ENCODE data around the gene CFAP99.

DNA sequence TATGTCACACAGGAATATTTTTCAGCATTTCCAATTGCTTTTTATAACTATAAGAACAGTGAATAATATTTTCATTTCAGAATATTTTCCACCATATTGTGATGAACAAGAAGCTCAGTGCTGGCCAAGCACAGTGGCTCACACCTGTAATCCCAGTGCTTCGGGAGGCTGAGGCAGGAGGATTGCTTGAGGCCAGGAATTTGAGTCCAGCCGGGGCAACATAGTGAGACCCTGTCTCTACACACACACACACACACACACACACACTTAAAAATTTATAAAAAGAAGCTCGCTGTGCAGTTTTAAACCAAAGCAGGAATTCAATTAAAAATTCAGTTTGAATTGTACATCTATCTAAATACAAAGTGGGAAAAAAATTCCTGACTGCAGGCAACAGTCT is 3.5 kb upstream of the CFAP99 start:
- TF ChIP-seq, protein P1, sequence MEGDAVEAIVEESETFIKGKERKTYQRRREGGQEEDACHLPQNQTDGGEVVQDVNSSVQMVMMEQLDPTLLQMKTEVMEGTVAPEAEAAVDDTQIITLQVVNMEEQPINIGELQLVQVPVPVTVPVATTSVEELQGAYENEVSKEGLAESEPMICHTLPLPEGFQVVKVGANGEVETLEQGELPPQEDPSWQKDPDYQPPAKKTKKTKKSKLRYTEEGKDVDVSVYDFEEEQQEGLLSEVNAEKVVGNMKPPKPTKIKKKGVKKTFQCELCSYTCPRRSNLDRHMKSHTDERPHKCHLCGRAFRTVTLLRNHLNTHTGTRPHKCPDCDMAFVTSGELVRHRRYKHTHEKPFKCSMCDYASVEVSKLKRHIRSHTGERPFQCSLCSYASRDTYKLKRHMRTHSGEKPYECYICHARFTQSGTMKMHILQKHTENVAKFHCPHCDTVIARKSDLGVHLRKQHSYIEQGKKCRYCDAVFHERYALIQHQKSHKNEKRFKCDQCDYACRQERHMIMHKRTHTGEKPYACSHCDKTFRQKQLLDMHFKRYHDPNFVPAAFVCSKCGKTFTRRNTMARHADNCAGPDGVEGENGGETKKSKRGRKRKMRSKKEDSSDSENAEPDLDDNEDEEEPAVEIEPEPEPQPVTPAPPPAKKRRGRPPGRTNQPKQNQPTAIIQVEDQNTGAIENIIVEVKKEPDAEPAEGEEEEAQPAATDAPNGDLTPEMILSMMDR (IDR thresholded peaks at IDR 0.05), result no peak
- no peak for TF ChIP-seq EZH2 (IDR thresholded peaks at IDR 0.05; ENCODE audit: borderline replicate concordance, insufficient read depth, low read depth, low read length, poor library complexity, severe bottlenecking)

All from B cell (primary cell).